ENCODE measurements around the gene CCRL2.
"Not testable (repeated sequence)": the region's sequence is repeated elsewhere in the genome, so short reads cannot be mapped to it uniquely, and the experiment has no call there.

The CCRL2 gene

GRCh38 chr3:46381625-46382024 lies 25.4 kb upstream of the CCRL2 start:
- DNase-seq = no peak

DNA sequence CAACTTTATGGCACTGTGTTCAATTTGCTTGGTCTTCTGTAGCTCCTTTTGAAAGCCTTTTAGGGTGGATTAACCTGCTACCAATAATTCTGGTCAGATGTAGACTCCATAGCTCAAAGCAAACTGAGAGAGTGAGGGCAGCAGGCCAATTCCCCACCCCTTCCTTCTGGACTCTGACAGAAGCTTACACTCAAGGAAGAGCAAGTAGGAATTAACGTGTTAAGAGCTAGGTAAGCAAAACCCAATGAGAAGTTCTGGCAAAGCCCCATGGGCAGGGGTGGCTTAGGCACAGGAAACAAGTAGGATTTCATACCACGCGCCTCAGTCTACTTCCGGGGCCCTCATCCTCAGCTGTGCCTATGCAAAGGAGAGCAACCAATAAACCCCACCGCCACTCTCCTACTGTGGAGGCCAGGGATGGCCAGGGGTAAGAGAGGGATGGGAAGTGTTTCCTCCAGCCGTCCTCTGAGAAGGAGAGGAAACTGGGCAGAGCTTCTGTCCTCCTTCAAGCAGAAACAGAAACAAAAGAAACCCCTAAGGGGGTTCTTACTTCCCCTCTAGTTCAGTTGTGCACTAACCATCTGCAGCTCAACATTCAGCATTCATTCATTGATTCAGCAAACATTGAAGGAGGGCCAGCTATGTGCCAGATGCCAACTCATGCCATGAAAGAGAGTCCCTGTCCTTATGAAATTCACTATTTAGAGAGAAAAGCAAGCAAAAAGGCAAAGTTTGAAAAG lies 23.7 kb upstream of the CCRL2 start:
- no peak for DNase-seq

DNA sequence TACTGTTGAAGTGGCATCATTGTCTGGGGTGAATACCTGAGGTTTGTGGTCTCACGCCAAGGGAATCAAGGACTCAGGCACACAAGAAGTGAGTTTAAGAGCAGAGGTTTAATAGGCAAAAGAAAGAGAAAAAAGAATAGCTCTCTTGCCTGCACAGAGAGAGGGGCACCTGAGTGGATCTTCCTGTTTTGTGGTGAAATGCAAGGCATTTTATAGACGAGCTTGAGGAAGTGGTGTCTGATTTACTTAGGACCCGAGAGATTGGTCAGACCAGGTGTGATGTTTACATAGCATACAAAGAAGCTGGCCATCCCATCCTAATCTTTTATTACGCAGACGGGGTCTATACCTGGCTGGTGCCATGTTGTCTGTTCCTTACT lies 23.1 kb upstream of the CCRL2 start:
- no peak for DNase-seq

DNA sequence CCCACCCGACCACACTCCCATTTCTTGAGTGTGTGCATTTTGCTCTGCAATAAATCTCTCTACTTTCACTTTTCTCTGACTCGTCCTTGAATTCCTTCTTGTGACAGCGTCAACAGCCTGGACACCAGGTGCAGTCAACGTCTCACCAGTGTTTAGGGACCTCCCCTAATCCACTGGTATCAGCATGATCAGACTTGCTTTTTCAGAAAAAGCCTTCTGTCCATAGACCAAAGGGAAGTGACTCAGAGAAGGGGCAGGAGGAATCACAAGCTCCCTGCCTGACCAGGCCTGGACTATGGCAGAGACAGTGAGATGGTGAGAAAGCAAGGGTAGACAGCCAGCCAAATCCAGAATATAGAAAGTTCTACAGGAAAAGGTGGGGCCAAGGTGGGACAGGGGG lies 20.9 kb upstream of the CCRL2 start:
- no peak for DNase-seq

GRCh38 chr3:46388847-46389246 lies 18.2 kb upstream of the CCRL2 start:
- not testable (repeated sequence) for DNase-seq

DNA sequence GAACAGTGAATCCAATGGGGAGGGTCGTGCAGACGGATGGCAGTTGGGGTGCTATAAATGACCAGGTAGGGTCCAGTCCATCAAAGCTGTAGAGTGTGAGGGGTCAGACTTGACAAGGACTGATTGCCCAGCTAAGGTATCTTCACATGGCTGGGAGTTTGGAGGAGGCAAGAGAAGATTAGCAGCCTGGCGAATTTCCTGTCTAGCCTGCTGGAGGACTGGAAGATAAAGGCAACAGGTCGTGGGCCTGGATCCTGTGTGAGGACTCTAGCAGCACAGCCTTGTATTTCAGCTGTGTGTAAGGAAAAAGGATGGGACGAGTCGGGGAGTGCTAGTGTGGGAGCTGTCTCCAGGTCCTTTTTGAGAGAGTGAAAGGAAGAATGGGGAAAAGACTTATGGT lies 17.8 kb upstream of the CCRL2 start:
- no peak for DNase-seq

DNA sequence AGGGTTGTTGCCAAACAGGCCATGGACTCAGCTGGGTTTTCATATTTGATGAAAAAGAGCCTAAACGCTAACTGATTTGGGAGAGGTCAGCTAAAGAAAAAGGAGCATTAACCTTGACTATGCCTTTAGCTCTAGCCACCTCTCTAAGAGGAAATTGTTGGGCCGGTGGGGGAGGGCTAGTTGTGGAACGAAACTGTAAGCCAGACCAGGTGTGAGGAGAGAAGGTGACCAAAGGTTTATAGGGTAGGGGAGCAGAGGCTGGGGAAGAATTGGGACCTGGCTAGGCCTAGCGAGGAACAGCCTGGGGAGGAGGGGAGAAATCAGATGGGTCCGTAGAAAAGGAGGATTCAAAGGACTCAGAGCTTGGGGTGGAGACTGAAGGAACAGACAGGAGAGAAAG lies 15.5 kb upstream of the CCRL2 start:
- not testable (repeated sequence) for DNase-seq

- no peak for DNase-seq
Measured at GRCh38 chr3:46393011-46393410, 14.0 kb upstream of the CCRL2 start.

DNA sequence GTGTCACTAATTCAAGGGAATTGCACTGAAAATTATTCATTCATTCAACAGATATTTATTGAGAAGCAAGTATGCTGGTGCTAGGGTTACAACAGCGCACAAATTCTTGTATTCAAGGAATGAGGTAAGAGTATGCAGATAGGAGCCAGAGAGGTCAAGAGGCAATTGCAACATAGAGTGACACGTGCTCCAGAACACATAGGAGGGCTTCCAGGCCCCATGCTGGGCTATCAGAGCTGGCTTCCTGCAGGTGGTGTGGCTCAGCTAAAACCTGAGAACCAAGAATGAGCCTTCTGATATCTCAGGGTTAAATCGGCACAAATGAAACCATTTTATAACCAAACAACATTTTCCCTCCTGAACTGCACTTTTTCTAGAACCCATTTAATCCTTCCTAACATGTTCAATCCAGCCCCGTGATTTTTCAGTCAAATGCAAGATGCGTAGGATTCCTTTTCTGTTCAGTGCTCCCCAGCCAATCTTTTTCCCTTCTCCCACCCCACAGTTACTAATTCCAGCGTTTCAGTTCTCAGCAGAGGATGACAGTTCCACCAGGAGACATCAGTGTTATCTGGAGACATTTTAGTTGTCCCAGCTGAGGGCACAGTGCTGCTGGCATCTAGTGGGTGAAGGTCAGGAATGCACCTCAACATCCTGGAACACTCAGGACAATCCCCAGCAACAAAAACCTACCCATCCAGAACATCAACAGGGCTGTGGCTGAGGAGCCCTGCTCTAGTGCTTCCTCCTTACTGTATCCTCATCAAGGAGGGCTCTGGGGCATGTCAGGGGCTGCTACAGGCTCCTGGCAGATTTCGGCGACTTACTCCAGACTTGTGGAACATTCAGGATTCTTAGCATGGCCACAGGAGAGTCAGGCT lies 13.3 kb upstream of the CCRL2 start:
- DNase-seq = no peak

- no peak for DNase-seq
Measured at GRCh38 chr3:46395210-46395661, 11.8 kb upstream of the CCRL2 start.

GRCh38 chr3:46395766-46396530 lies 11.1 kb upstream of the CCRL2 start:
- no peak for DNase-seq

GRCh38 chr3:46397111-46397510 lies 9.9 kb upstream of the CCRL2 start:
- DNase-seq = no peak

DNA sequence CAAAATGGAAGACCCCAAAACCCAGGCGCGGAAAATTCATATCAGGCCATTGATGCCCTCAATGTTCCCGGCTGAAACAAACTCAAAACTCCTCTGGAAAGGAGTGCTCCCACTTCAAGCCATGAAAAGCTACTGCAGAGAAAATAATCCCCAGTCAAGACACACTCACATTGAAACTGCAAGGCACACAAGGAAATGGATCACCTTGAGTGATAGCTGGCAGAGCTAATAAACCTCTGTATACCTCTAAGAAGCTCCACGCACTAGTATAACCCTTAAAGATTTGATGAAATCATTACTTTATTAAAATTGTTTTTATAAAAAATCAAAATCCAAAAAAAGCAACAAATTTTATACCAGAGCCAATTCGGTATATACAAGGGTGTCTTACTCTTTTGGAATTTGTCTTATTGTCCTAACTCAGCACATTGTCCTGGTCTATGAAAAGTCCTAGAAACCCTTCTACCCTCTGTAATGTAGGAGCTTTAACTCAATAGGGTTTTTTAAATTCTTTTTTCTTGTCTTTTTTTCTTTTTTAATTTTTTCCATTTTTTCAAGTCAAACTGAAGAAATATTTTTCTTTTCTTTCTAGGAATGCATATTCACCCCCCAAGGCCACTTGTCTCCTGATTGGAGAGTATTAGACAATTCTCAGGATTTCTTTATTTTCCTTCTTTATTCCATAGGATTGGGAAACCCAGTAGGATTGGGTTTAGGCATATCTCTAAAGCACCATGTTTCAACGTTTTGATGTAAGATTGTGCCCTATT lies 8.7 kb upstream of the CCRL2 start:
- DNase-seq = no peak

GRCh38 chr3:46399098-46399497 lies 8.0 kb upstream of the CCRL2 start:
- DNase-seq = no peak

- DNase-seq = no peak
Measured at GRCh38 chr3:46399557-46399956, 7.5 kb upstream of the CCRL2 start.

GRCh38 chr3:46400000-46400734 lies 6.9 kb upstream of the CCRL2 start:
- DNase-seq = no peak

DNA sequence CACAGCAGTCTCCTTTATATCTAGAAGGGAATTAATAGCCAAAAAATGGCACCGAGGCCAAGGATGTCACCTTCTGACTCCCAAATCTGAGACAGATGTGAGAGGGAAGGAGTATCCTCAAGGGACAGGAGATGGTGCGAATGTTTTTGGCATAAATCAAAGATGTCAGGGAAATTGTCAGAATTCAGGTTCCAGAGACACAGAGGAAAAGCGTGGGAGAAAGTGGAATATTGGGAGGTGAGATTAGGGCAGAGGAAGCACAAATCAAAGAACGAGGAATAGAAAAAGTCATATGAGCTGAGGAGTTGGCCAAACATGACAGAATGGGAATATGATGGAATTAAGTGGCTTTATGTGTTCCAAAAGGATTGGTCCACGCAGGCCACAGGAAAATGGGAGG lies 6.2 kb upstream of the CCRL2 start:
- DNase-seq = no peak

GRCh38 chr3:46401579-46401978 lies 5.5 kb upstream of the CCRL2 start:
- no peak for DNase-seq

DNA sequence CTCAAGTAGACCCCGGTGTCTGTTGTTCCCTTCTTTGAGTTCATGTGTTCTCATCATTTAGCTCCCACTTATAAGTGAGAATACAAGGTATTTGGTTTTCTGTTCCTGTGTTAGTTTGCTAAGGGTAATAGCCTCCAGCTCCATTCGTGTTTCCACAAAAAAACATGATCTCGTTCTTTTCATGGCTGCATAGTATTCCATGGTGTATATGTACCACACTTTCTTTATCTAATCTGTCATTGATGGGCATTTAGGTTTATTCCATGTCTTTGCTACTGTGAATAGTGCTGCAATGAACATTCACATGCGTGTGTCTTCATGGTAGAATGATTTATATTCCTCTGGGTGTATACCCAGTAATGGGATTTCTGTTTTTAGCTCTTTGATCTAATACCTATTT lies 4.2 kb upstream of the CCRL2 start:
- not testable (repeated sequence) for DNase-seq

DNA sequence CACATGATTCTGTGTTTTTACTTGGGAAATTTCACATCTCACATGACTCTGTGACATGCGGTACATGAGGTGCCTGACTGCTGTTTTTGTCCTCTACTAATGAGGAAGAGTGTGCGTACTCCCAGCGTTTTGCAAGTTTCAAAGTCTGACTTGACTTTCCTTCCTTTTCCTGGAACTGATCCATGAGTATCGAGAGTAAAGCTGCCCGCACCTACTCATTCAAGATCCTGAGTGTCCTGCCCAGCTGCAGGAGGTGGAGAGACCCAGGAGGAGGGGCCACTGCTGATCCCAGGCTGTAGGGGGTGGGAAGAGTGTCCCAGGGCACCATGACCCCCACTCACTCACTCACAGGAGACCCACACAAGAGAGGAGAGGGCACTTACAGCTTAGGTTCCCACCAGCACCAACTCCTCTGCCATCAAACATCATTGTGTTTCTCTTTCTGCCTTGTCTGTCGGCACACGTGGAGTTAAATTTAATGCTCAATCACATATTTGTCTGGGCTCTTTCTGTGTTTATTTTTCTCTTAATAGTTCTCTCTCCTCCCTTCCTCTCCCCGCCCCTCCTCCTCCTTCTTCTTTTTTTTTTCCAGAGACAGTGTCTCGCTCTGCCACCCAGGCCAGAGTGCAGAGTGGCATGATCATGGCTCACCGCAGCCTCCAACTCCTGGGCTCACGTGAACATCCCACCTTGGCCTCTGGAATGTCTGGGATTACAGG lies 1.6 kb upstream of the CCRL2 start:
- no peak for DNase-seq

DNA sequence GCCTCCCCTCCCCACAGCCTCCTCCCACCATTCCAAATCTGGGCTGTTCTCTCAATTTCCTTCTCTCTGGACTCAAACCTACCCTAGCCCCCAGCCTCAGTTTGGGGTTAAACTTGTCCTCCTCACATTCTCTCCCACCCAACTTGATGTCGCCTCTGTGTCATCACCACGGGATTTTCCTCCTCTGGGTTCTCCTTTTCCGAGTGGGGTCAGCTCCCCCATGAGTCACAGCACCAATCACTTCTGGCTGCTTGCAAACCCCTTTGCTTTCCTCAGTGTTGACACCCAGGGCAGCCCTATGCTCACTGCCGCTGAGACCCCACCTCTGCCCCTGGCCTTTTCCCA lies 644 bp upstream of the CCRL2 start:
- no peak for DNase-seq

Data from NCI-H526 treated with DMSO at 0.1 percent for 48 hours (cell line).